GM18951 (cell line): ENCODE data around the gene DQX1.

Experiments used
- POLR2A ChIP-seq: IDR thresholded peaks from 4 replicates; pipeline ENCODE4 v1.6.1; 2011; ENCODE audit warnings: mild to moderate bottlenecking; ENCODE audit not compliant: insufficient read length, insufficient read depth; ENCODE audit errors: extremely low read depth
- in situ Hi-C: fragments of 300-500 bp; cut with MboI; formaldehyde crosslinking; loops from one replicate; pipeline ENCODE4 v1.12.0; 2022; ENCODE audit warnings: low sequenced_read_pairs, mixed read lengths, inconsistent platforms; ENCODE audit not compliant: unreplicated experiment

The DQX1 gene

DNA sequence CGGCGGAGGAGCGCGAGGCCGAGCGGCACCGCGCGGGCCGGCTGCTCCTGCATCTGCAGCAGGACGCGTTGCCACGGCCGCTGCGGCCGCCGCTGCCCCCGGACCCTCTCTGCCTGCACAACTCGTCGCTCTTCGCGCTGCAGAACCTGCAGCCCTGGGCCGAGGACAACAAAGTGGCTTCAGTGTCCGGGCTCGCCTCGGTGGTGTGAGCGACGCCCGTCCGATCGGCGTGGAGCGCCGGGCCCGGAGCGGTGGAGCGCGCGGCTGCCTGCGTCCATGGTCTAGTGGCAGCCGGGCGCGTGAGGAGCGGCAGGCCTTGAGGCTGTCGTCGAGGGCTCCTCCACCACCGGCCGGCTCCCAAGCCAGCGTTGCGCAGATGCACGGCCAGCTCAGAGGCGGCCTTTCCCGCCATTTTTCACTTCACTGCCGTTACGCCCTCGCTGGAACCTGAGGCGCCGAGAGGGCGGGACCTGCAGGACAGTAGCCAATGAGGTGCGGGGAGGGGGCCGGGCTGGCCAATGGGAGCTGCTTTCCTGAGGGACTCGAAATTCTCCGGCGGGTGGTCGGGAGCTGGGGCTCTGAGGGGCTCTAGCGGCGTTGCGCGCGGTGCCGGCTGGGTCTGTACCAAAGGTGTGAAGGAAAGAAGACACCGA is 9.9 kb downstream of the DQX1 start:
- TF ChIP-seq POLR2A, result no peak
- in situ Hi-C loops, result no loop called here

- in situ Hi-C loops, result no loop called here
Observed at GRCh38 chr2:74515271-74515980, 10.6 kb downstream of the DQX1 start.

GRCh38 chr2:74514368-74515270 is 11.4 kb downstream of the DQX1 start, which contains the start of gene TLX2:
TSS of gene TLX2 (plus strand) at chr2:74514450. CDS start at chr2:74514807, 357 bp downstream.
- in situ Hi-C loops, result no loop called here
- TF ChIP-seq POLR2A, result no peak

More at GRCh38 chr2:74515271-74515980, 10.6 kb downstream of the DQX1 start:
- TF ChIP-seq POLR2A, result no peak

GRCh38 chr2:74513605-74514367 is 12.2 kb downstream of the DQX1 start:
- in situ Hi-C loops, result no loop called here
- no peak for TF ChIP-seq POLR2A

GRCh38 chr2:74512744-74513604 is 13.1 kb downstream of the DQX1 start:
- in situ Hi-C loops, result no loop called here
- TF ChIP-seq POLR2A, result no peak

DNA sequence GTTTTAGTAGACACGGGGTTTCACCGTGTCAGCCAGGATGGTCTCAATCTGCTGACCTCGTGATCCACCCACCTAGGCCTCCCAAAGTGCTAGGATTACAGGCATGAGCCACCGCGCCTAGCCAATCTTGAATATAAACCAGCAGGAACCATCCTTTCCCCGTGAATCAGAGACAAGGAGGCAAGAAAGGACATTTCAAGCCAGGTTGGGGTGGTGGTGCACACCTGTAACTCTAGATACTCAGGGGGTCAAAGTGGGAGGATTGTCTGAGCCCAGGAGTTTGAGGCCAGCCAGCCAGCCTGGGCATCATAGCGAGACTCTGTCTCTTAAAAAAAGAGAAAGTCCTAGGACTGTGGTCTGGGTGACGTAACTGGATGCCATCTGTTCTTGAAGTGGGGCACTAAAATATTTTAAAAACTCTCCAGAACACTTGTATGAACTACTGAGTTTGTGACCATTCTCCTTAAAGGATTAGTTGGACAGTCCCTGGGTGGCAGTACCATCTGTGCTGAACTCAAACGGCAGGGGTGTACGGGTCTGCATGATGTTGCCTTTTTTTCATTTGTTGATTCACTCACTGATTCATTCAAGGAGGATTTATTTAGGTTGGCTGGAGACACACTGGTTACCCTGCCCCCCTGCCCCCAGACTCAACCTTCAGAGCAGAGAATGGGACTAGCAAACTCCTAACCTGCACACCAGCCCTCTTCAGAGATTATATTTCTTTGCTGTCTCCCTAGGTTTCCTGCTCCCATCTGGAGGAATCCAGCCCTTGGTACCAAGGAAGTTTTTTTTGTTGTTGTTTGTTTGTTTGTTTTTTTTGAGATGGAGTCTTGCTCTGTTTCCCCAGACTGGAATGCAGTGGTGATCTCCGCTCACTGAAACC is 14.7 kb downstream of the DQX1 start:
- in situ Hi-C loops, result no loop called here
- no peak for TF ChIP-seq POLR2A

DNA sequence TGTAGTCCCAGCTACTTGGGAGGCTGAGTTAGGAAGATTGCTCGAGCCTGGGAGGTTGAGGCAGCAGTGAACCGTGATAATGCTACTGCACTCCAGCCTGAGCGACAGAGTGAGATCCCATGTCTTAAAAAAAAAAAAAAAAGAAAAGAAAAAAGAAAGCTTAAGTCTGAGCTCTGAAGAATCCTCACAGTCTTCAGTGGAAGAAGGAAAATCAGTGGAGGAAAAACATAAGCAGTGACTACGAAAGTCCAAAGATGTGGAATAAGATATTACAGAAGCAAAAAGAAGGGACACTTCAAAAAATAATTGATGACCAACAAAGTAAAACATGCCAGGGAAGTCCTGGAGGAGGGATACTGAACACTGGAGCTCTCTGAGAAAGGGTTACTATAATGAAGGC is 15.8 kb downstream of the DQX1 start:
- TF ChIP-seq POLR2A, result no peak
- in situ Hi-C loops, result no loop called here

GRCh38 chr2:74507926-74508520 is 18.0 kb downstream of the DQX1 start:
- in situ Hi-C loops, result no loop called here
- TF ChIP-seq POLR2A, result no peak

GRCh38 chr2:74507145-74507925 is 18.7 kb downstream of the DQX1 start, which contains the start of gene PCGF1:
TSS of gene PCGF1 (minus strand) at chr2:74507695. CDS start at chr2:74507668, 27 bp downstream.
- in situ Hi-C loops, result no loop called here
- TF ChIP-seq POLR2A, result peak; percentile 83

DNA sequence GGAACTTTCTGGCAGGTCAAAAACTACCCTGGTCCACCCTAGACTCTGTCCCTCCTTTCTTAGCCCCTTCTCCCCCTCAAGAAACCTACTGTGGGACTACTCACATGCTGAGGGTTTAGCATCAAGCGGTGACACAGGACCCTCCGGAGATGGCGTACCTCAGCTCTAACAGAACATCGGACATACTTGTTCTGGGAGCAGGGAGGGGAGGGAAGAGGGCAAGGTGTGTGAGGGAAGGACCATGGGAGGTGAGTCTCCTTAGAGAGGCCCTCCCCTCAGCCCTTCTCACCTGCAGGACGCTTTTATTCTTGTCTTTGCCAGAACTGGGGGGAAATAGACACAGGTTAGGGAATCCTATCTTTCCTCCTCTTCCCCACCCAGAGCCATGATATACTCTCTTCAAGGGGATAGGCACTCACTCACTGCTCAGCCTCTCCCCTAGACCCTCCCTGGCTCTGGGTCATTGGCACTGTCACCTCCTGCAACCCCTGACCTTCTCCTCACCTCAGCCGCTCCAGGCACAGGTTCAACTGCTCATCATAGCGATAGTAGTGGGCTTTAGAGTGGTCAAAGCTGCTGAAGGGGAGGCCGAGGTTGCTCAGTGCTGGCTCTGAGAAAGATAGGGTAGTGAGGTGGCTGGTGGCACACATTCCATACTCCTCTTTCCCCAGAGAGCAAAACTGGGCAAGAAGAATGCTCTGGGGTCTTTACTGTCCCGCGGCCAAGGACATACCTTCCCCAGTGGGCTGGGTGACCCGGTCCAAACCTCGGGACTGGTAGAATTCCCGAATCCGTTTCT is 20.4 kb downstream of the DQX1 start:
- in situ Hi-C loops, result no loop called here
- no peak for TF ChIP-seq POLR2A
